SHP77 (cell line): Measurements from ENCODE around the gene TXNL1.

Experiments used
- DNase-seq, 2 experiments: peaks; one replicate each; lab custom pipeline; 2025; lab: John Stamatoyannopoulos, UW

TXNL1 gene

DNA sequence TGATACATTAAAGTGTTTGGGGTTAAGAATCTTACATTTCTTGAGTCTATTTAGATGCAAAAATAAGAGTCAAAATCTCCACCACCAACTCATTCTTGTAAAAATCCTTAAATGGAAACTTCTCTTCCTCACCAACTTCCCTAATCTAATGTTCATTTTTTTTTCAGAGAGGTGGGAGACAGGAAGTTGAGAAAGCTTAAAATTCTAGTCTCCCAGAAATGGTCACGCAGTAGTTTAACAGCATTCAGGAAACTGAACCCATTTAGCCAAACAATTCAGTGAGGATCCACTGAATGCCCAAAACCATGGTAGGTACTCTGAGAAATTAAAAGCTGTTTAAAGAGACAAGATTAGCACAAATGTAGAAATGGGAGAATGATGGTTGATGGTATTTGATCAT is 69.0 kb downstream of the TXNL1 start:
- no peak for DNase-seq

GRCh38 chr18:56568986-56569385 is 69.4 kb downstream of the TXNL1 start:
- no peak for DNase-seq

GRCh38 chr18:56565551-56566345 is 72.6 kb downstream of the TXNL1 start:
- no peak for DNase-seq

DNA sequence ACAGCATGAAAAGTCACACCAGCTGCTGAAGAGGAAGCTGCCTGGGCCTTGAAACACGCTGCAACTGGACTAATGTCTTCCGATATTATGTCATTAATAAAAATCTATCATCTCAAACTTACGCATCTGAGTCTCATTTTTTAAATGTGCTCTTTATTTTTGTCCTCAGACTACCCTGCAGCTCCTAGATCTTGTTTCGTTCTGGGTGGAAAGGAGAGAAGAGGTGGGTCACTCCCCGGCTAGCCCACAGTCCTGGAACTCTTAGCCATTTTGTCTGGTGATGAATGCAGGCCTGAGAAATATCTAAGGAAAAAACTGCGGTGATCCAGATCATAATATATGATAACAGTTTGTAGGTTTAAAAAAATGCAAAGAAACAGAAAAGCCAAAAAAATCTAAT is 73.3 kb downstream of the TXNL1 start:
- DNase-seq, result no peak

DNA sequence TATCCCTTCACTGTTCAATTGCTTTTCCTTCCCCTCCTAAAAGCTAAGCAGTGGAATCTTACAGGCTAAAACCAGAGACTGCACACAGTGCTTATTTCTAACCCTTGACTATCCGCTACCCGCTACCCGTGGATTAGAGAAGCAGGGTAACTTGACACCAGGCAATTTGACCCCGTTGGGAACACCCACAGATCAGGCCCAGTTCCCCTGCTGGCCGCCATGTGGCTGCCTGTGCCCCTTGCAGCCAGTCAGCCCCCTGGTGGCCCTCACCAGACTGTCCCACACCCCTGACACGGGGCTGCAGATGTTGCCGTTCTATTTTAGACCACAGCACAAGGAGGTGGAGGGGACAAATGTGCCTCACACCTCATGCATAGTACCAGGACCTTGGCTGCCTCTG is 74.8 kb downstream of the TXNL1 start:
- peak; percentile 17 to 52 for DNase-seq

DNA sequence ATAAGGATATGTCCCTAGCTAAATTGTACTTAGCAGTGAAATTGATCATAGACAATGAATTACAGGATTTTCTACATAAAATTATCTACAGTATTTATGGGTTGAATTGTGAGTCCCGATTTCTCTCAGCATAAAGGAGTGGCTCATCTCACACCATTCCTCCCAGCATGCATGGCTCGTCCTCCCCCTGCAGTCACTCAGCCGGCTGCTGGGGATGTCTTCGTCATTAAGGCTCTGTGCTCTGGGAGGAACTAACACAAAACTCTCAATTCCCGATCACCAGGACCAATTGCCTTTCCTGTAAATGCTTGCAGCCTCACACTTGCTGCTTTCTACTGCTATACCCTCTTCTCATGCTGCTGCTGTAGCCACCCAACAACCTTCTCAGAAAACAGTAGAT is 75.9 kb downstream of the TXNL1 start:
- no peak for DNase-seq

DNA sequence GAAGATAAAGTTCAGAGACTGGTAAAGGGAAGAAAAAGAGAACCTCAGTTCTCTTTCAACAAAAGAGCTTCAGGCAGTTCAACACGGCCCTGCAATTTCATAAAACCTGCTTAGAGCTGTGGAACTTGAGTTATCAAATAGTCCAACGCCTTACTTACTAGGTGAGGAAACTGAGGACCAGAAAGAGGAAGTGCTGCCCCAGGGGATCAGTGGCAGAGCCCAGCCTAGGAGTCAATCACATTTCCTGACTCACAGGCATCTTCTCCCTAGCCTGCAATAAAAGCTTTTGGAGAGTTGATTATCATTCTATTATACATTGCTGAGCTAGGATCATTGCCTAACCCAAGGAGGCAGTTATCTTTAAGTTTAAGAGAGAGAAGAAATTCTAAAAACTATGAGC is 77.4 kb downstream of the TXNL1 start:
- no peak for DNase-seq

DNA sequence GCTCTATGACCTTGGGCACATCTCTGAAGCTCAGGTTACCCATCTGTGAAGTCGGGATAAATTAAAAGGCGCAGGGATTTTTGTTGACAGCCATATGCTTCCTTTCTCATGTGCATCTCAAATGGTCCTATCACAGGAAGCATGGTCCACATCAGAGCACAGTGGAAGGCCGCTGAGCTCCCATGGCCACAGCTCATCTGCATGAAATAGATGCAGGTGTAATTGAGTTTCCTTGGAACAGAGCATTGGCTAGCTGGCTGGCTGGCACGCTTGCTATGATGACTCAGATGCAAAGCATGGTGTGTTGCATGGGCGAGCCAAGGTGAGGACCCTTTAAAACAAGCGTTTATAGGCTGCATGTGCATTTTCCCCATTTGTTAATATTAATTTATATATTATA is 79.3 kb downstream of the TXNL1 start:
- DNase-seq, result no peak

DNA sequence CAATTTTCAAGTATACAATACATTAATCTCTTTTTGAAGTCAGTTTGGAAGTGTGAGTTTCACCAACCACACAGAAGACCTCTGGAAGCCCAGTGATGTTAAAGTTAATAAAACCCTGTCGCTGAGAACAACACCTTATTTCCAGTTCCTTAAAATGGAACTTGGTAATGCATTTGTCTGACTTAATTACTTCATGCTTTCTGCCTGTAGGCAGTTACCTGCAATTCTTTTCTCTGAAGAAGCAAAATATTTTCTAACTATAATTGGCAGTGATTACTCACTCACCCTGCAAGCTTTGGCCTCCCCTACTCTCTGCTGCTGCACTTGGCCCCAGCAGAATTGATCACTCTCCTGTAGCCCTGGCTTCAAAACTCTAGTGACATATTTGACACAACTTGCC is 81.5 kb downstream of the TXNL1 start:
- DNase-seq, result no peak

DNA sequence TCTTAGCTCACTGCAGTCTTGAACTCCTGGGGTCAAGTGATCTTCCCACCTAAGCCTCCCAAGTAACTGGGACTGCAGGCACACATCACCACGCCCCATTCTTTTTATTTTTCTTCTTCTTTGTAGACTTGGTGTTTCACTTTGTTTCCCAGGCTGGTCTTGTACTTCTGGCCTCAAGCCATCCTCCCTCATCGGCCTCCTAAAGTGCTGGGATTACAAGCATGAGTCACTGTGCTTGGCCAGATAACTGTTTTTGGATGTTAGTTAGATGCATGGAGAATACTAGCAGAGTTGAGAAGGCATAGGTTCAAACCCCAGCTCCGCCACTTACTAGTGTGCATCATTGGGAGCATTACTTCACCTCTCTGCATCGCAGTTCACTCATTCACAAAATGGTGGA is 88.3 kb downstream of the TXNL1 start:
- no peak for DNase-seq
